ENCODE data around the gene ENHO.

ENHO gene

GRCh38 chr9:34499076-34499475 lies 23.7 kb downstream of the ENHO start:
- Histone ChIP-seq H3K9ac (ENCODE audit: low read length) (no peak overlapping the region), H4K20me1 (ENCODE audit: low read depth, low read length) (no peaks in the 10 kb centered on the region), H3K4me3 (ENCODE audit: insufficient read depth, low read length, poor library complexity, severe bottlenecking) (no peak overlapping the region), H3K36me3 (ENCODE audit: low read length) (no peaks in the 10 kb centered on the region), H3K4me2 (ENCODE audit: low read depth, low read length, poor library complexity, severe bottlenecking) (no peak overlapping the region), H3F3A (ENCODE audit: insufficient read depth) (no peaks in the 10 kb centered on the region), H3K9me3 (ENCODE audit: insufficient read depth, low read length) (no peaks in the 10 kb centered on the region), H3K9me2 (replicated peaks; ENCODE audit: insufficient read depth, low read length) (no peaks in the 10 kb centered on the region), H3K27ac (ENCODE audit: low read depth, low read length) (no peak overlapping the region), H3K27me3 (ENCODE audit: low read length) (no peaks in the 10 kb centered on the region), H3K79me2 (ENCODE audit: insufficient read depth, low read length) (no peaks in the 10 kb centered on the region), H2AFZ (ENCODE audit: low read depth, low read length, severe bottlenecking) (no peak overlapping the region)
- no peak for TF ChIP-seq EZH2phosphoT487 (conservative IDR thresholded peaks at IDR 0.05; ENCODE audit: low read length)
- TF ChIP-seq, protein P1, sequence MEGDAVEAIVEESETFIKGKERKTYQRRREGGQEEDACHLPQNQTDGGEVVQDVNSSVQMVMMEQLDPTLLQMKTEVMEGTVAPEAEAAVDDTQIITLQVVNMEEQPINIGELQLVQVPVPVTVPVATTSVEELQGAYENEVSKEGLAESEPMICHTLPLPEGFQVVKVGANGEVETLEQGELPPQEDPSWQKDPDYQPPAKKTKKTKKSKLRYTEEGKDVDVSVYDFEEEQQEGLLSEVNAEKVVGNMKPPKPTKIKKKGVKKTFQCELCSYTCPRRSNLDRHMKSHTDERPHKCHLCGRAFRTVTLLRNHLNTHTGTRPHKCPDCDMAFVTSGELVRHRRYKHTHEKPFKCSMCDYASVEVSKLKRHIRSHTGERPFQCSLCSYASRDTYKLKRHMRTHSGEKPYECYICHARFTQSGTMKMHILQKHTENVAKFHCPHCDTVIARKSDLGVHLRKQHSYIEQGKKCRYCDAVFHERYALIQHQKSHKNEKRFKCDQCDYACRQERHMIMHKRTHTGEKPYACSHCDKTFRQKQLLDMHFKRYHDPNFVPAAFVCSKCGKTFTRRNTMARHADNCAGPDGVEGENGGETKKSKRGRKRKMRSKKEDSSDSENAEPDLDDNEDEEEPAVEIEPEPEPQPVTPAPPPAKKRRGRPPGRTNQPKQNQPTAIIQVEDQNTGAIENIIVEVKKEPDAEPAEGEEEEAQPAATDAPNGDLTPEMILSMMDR (IDR thresholded peaks at IDR 0.05; ENCODE audit: insufficient read depth, low read length, poor library complexity, severe bottlenecking) = no peak

DNA sequence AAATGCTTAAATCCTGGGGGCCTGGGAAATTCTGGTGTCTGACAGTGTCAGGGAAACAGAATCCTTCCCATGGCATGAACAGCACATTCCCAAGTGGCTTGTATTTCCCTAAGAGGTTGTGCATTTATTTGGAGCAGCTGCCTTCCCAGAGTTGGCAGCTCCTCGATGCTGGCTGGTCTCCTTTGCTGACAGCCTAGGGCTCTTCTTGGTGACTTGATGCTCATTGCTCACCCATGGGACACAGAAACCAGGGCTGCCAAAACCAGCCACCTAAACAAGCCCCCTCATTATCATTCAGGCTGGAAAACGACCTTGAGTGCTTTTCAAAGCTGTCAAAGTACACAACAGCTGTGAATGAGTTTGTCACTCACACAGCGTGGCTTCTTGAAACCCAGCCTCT lies 24.2 kb downstream of the ENHO start:
- H3K4me3 ChIP-seq (ENCODE audit: insufficient read depth, low read length, poor library complexity, severe bottlenecking) = no peak overlapping the region
- H3K4me2 ChIP-seq (ENCODE audit: low read depth, low read length, poor library complexity, severe bottlenecking) = no peak overlapping the region
- H3K27ac ChIP-seq (ENCODE audit: low read depth, low read length) = no peak overlapping the region
- no peaks in the 10 kb centered on the region for H3K9me3 ChIP-seq (ENCODE audit: insufficient read depth, low read length)
- no peaks in the 10 kb centered on the region for H3K27me3 ChIP-seq (ENCODE audit: low read length)
- H2AFZ ChIP-seq (ENCODE audit: low read depth, low read length, severe bottlenecking) = no peak overlapping the region
- no peaks in the 10 kb centered on the region for H3K9me2 ChIP-seq (replicated peaks; ENCODE audit: insufficient read depth, low read length)
- H3F3A ChIP-seq (ENCODE audit: insufficient read depth) = no peaks in the 10 kb centered on the region
- TF ChIP-seq EZH2phosphoT487 (conservative IDR thresholded peaks at IDR 0.05; ENCODE audit: low read length) = no peak
- H3K79me2 ChIP-seq (ENCODE audit: insufficient read depth, low read length) = no peaks in the 10 kb centered on the region
- H3K9ac ChIP-seq (ENCODE audit: low read length) = no peak overlapping the region
- H4K20me1 ChIP-seq (ENCODE audit: low read depth, low read length) = no peaks in the 10 kb centered on the region
- H3K36me3 ChIP-seq (ENCODE audit: low read length) = no peaks in the 10 kb centered on the region

DNA sequence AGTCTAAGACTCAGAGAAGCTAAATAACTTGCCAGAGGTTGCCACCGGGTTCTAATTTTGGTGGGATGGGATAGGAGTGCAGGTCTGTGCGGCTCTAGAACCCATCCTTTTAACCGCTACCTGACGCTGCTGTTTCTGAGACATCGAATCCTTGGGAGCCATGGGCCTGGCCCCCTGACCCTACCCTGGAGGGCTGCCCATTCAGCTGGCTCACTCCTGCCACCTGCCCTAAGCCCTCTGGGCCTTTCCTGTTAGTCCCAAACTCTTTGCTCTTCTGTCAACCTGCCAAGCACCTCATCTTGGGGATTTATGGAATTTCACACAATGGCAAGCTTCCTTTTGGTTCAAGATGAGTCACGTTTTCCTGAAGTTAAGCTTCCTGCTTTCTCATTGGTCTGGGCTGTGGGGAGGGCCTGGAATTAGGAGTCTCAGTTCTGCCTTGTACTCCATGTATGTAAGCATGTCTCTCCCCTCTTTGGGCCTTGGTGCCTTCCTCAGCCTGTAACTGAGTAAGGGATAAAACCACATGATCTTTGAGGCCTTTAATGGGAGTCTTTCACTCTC lies 26.6 kb downstream of the ENHO start:
- Histone ChIP-seq H3K4me3 (ENCODE audit: insufficient read depth, low read length, poor library complexity, severe bottlenecking) (no peak overlapping the region), H3K36me3 (ENCODE audit: low read length) (no peaks in the 10 kb centered on the region), H3K79me2 (ENCODE audit: insufficient read depth, low read length) (no peaks in the 10 kb centered on the region), H3K4me2 (ENCODE audit: low read depth, low read length, poor library complexity, severe bottlenecking) (no peak overlapping the region), H3F3A (ENCODE audit: insufficient read depth) (no peaks in the 10 kb centered on the region), H4K20me1 (ENCODE audit: low read depth, low read length) (no peaks in the 10 kb centered on the region), H2AFZ (ENCODE audit: low read depth, low read length, severe bottlenecking) (no peak overlapping the region), H3K27ac (ENCODE audit: low read depth, low read length) (no peak overlapping the region), H3K27me3 (ENCODE audit: low read length) (no peaks in the 10 kb centered on the region), H3K9ac (ENCODE audit: low read length) (no peak overlapping the region), H3K9me3 (ENCODE audit: insufficient read depth, low read length) (no peaks in the 10 kb centered on the region), H3K9me2 (replicated peaks; ENCODE audit: insufficient read depth, low read length) (no peaks in the 10 kb centered on the region)
- TF ChIP-seq, protein P1 (IDR thresholded peaks at IDR 0.05; ENCODE audit: insufficient read depth, low read length, poor library complexity, severe bottlenecking) = no peak
- TF ChIP-seq EZH2phosphoT487 (conservative IDR thresholded peaks at IDR 0.05; ENCODE audit: low read length) = no peak

DNA sequence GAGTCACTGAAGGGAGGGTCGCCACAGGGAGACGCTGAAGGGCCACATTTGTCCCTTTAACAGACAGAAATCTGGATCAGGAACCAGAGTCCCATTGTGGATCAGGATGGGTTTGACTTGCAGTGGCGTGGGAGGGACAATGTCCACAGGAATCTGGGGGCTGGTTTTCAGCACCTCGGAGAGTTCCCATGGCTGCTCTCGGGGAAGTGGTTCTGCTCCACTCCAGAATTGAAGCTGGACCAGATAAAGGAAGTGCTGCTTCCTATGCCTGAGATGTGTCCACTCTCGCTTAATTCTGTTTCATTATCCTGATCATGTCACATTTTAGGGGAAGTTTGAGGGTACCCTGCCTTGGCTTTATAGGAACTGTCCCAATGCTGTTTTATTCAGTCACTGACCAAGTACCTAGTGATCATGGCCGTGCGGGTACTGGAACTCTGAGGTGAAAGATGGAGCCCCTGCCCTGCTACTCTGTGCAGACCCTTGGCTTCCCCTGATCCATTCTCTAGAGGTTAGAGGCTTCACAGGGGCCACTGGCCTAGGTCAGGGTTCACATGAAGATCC lies 28.7 kb downstream of the ENHO start:
- Histone ChIP-seq H3K9me3 (ENCODE audit: insufficient read depth, low read length) (no peaks in the 10 kb centered on the region), H3K4me2 (ENCODE audit: low read depth, low read length, poor library complexity, severe bottlenecking) (no peak overlapping the region), H3K4me3 (ENCODE audit: insufficient read depth, low read length, poor library complexity, severe bottlenecking) (no peak overlapping the region), H3K36me3 (ENCODE audit: low read length) (no peaks in the 10 kb centered on the region), H3K27ac (ENCODE audit: low read depth, low read length) (no peak overlapping the region), H3K79me2 (ENCODE audit: insufficient read depth, low read length) (no peaks in the 10 kb centered on the region), H3F3A (ENCODE audit: insufficient read depth) (no peaks in the 10 kb centered on the region), H2AFZ (ENCODE audit: low read depth, low read length, severe bottlenecking) (no peak overlapping the region), H4K20me1 (ENCODE audit: low read depth, low read length) (no peaks in the 10 kb centered on the region), H3K27me3 (ENCODE audit: low read length) (no peaks in the 10 kb centered on the region), H3K9ac (ENCODE audit: low read length) (no peak overlapping the region), H3K9me2 (replicated peaks; ENCODE audit: insufficient read depth, low read length) (no peaks in the 10 kb centered on the region)
- no peak for TF ChIP-seq EZH2phosphoT487 (conservative IDR thresholded peaks at IDR 0.05; ENCODE audit: low read length)
- TF ChIP-seq, protein P1 (IDR thresholded peaks at IDR 0.05; ENCODE audit: insufficient read depth, low read length, poor library complexity, severe bottlenecking) = no peak

All from SU-DHL-6 (cell line).